ENCODE data around the gene OR5AN1.

- TF ChIP-seq, protein P1, sequence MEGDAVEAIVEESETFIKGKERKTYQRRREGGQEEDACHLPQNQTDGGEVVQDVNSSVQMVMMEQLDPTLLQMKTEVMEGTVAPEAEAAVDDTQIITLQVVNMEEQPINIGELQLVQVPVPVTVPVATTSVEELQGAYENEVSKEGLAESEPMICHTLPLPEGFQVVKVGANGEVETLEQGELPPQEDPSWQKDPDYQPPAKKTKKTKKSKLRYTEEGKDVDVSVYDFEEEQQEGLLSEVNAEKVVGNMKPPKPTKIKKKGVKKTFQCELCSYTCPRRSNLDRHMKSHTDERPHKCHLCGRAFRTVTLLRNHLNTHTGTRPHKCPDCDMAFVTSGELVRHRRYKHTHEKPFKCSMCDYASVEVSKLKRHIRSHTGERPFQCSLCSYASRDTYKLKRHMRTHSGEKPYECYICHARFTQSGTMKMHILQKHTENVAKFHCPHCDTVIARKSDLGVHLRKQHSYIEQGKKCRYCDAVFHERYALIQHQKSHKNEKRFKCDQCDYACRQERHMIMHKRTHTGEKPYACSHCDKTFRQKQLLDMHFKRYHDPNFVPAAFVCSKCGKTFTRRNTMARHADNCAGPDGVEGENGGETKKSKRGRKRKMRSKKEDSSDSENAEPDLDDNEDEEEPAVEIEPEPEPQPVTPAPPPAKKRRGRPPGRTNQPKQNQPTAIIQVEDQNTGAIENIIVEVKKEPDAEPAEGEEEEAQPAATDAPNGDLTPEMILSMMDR (conservative IDR thresholded peaks at IDR 0.05 in 1 of 2, IDR thresholded peaks at IDR 0.05 in 1 of 2; ENCODE audit: extremely low read depth in 1 of 2, insufficient read depth in 1 of 2, low read depth in 1 of 2, low read length in 2 of 2) = no peak
- no peak for TF ChIP-seq EZH2 (IDR thresholded peaks at IDR 0.05; ENCODE audit: borderline replicate concordance, low read length)
These were observed 21.8 kb downstream of the OR5AN1 start for GRCh38 chr11:59380263-59381059.
